A673 (cell line): ENCODE measurements around the gene VAMP3. TPM values are rescaled to one million over a fixed set of nuclear protein-coding genes. Genes with fewer than 3 reads are reported as not detected.

Experiments used
- BruUV-seq: library from RNA; stranded (reverse); fragments of 400-500 nt; replicated peaks from 2 replicates; lab custom pipeline; 2021; lab: Mats Ljungman, UMichigan
- CTCF ChIA-PET: fragments of 300-600 bp; sonication (Branson Sonifier 250); formaldehyde crosslinking; loops from one replicate; lab custom pipeline; 2022; ENCODE audit warnings: antibody characterized with exemption; lab: Charles Lee
- POLR2A ChIA-PET: fragments of 300-600 bp; sonication (Branson Sonifier 250); formaldehyde crosslinking; loops from one replicate; lab custom pipeline; 2022; ENCODE audit warnings: antibody characterized with exemption; ENCODE audit not compliant: low non-redundant PET; lab: Charles Lee
- DNase-seq: peaks from one replicate; pipeline ENCODE4 v3.0.0-alpha.2; 2015; ENCODE audit warnings: low spot score
- H3K27ac ChIP-seq: fragments of 200-600 bp; sonication (generic); 2 replicates; pipeline ENCODE4 v1.5.1; 2016; ENCODE audit warnings: mixed run types, low read depth, mild to moderate bottlenecking, mixed read lengths, antibody characterized with exemption, low read length; ENCODE audit not compliant: poor library complexity, severe bottlenecking
- H3K27me3 ChIP-seq: fragments of 200-600 bp; sonication (generic); replicated peaks from 2 replicates; pipeline ENCODE4 v1.6.1; 2017; ENCODE audit warnings: mixed run types, low read depth, mild to moderate bottlenecking, mixed read lengths, antibody characterized with exemption, low read length; ENCODE audit not compliant: insufficient read depth, poor library complexity
- H3K36me3 ChIP-seq: fragments of 200-600 bp; sonication (generic); 2 replicates; pipeline ENCODE4 v1.6.1; 2016; ENCODE audit warnings: mixed run types, mild to moderate bottlenecking, mixed read lengths, antibody characterized with exemption, low read length; ENCODE audit not compliant: insufficient read depth, poor library complexity, severe bottlenecking
- H3K4me1 ChIP-seq: fragments of 200-600 bp; sonication (generic); 2 replicates; pipeline ENCODE4 v1.6.1; 2017; ENCODE audit warnings: mixed run types, mild to moderate bottlenecking, mixed read lengths, antibody characterized with exemption, low read length; ENCODE audit not compliant: insufficient read depth, poor library complexity, severe bottlenecking
- H3K4me3 ChIP-seq: fragments of 200-600 bp; sonication (generic); 2 replicates; pipeline ENCODE4 v1.5.1; 2016; ENCODE audit warnings: low read depth, mixed run types, mild to moderate bottlenecking, mixed read lengths, low read length; ENCODE audit not compliant: poor library complexity, severe bottlenecking
- H3K9me3 ChIP-seq: fragments of 200-600 bp; sonication (generic); 2 replicates; pipeline ENCODE4 v1.6.1; 2016; ENCODE audit warnings: mixed run types, low read depth, mild to moderate bottlenecking, mixed read lengths, antibody characterized with exemption, low read length; ENCODE audit not compliant: poor library complexity, severe bottlenecking
- EZH2 ChIP-seq: fragments of 200-600 bp; sonication (generic); IDR thresholded peaks from 2 replicates; pipeline ENCODE4 v1.6.1; 2017; ENCODE audit warnings: borderline replicate concordance, low read depth, mild to moderate bottlenecking, mixed read lengths, antibody characterized with exemption, low read length; ENCODE audit not compliant: poor library complexity, severe bottlenecking
- intact Hi-C: fragments of 100-400 bp; cut with micrococcal nuclease; formaldehyde crosslinking; loops from one replicate; pipeline ENCODE4 v1.10.0; 2022; ENCODE audit not compliant: unreplicated experiment
- total RNA-seq: library from RNA; stranded (reverse); gene quantifications from 2 replicates; pipeline ENCODE4 v1.2.3, GENCODE V29; 2021
- TF ChIP-seq, protein P1 (sequence below): fragments of 300-800, 200-600 bp; sonication (generic); conservative IDR thresholded peaks from 2 replicates; pipeline ENCODE4 v1.5.1; 2017; ENCODE audit warnings: low read depth, mild to moderate bottlenecking, antibody characterized with exemption, low read length, moderate library complexity, mixed read lengths

Gene VAMP3
- total RNA-seq, 1 experiment from 2014 or later: 76.2 TPM

DNA sequence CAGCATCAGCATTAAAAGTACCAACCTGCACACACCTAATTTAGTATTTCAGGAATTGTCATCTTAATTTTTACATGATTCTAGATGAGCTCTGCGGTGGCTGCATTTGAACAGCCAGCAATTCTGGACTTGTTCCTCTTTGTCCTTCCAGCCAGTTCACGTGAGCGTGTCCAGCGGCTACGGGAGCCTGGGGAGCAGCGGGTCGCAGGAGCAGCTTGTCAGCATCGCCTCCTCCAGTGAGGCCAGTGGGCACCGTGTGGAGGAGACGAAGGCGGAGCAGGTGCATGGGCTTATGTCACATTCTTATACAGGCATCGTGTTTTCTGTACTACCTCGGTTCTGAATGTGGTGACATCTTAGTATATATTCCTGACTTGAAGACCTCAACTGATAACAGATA lies 38.6 kb downstream of the VAMP3 start:
- ChIA-PET POLR2A (no interaction called here), CTCF (interaction anchor here (0.5 kb wide), 1 partner anchor 138 kb away, joined by 8 read pairs; no protein-coding TSS in a partner anchor)
- H3K36me3 ChIP-seq: no peaks in the 10 kb centered on the region
- no TSS peak for BruUV-seq
- H3K9me3 ChIP-seq: peaks cover 18% of the 10 kb centered on the region
- TF ChIP-seq EZH2: no peak
- TF ChIP-seq, protein P1, sequence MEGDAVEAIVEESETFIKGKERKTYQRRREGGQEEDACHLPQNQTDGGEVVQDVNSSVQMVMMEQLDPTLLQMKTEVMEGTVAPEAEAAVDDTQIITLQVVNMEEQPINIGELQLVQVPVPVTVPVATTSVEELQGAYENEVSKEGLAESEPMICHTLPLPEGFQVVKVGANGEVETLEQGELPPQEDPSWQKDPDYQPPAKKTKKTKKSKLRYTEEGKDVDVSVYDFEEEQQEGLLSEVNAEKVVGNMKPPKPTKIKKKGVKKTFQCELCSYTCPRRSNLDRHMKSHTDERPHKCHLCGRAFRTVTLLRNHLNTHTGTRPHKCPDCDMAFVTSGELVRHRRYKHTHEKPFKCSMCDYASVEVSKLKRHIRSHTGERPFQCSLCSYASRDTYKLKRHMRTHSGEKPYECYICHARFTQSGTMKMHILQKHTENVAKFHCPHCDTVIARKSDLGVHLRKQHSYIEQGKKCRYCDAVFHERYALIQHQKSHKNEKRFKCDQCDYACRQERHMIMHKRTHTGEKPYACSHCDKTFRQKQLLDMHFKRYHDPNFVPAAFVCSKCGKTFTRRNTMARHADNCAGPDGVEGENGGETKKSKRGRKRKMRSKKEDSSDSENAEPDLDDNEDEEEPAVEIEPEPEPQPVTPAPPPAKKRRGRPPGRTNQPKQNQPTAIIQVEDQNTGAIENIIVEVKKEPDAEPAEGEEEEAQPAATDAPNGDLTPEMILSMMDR: no peak
- H3K27ac ChIP-seq: no peak overlapping the region
- H3K4me1 ChIP-seq: no peaks in the 10 kb centered on the region
- intact Hi-C loops: no loop called here
- no peak overlapping the region for H3K4me3 ChIP-seq
- no peak for DNase-seq
- no peaks in the 10 kb centered on the region for H3K27me3 ChIP-seq

DNA sequence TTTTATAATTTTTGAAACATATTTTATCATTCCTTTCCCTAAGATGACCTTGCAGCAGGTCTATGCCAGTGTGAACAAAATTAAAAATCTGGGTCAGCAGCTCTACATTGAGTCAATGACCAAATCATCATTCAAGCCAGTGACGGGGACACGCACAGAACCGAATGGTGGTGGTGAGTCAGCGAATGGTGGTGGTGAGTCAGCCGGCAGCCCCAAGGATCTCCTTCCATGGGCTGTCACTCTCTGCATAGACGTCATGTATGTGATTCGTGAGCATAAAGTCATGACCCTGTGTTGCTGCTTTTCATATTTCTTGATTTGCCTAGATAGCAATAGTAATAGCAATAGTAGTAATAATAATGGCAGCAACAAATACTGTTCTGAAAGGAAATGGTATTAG lies 39.3 kb downstream of the VAMP3 start:
- Histone ChIP-seq H3K36me3 (no peaks in the 10 kb centered on the region), H3K27ac (no peak overlapping the region), H3K4me3 (no peak overlapping the region), H3K9me3 (peaks cover 18% of the 10 kb centered on the region), H3K27me3 (no peaks in the 10 kb centered on the region), H3K4me1 (no peaks in the 10 kb centered on the region)
- TF ChIP-seq, protein P1: no peak
- TF ChIP-seq EZH2: no peak
- CTCF ChIA-PET: no interaction called here
- POLR2A ChIA-PET: no interaction called here
- DNase-seq: peak; percentile 29
- BruUV-seq: no TSS peak
- intact Hi-C loops: no loop called here

DNA sequence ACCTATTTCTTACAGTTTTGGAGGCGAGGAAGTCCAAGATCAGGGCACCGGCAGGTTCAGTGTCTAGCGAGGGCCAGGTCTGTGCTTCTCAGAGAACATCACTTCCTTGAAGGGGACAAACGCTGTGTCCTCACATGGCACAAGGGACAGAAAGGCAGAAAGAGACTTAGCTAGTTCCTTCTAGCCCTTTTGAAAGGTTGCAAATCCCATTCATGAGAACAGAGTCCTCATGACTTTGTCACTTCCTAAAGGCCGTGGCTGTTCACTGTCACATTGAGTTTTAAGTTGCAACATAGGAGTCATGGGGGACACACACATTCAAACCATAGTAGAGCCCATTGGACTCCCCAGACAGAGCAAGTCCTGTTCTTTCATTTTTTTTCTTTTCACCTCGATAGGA lies 40.4 kb downstream of the VAMP3 start:
- CTCF ChIA-PET: no interaction called here

More for the DNA sequence above, 40.4 kb downstream of the VAMP3 start:
- Histone ChIP-seq H3K36me3 (no peaks in the 10 kb centered on the region), H3K4me3 (no peak overlapping the region), H3K27me3 (no peaks in the 10 kb centered on the region), H3K27ac (no peak overlapping the region), H3K4me1 (no peaks in the 10 kb centered on the region), H3K9me3 (peaks cover 18% of the 10 kb centered on the region)
- TF ChIP-seq, protein P1: no peak
- TF ChIP-seq EZH2: no peak
- no peak for DNase-seq
- POLR2A ChIA-PET: no interaction called here
- intact Hi-C loops: no loop called here
- BruUV-seq: no TSS peak
